RWPE2 (cell line): ENCODE results near the gene KDM4C.

Experiments used
- ATAC-seq: fragments of 200-7000 bp; cut with Tn5 transposase; 3 replicates; pipeline ENCODE4 v1.9.1; 2021; ENCODE audit warnings: low read depth
- DNase-seq: peaks from one replicate; pipeline ENCODE4 v3.0.0-alpha.2; 2020; ENCODE audit warnings: low spot score
- H3K27ac ChIP-seq: fragments of 450-650 bp; 2 replicates; pipeline ENCODE4 v1.5.1; 2017; ENCODE audit warnings: mild to moderate bottlenecking; ENCODE audit not compliant: poor library complexity, severe bottlenecking
- H3K27me3 ChIP-seq: fragments of 250-450 bp; sonication (Bioruptor Pico); 2 replicates; pipeline ENCODE4 v1.5.1; 2021; ENCODE audit warnings: mild to moderate bottlenecking, moderate library complexity; ENCODE audit not compliant: insufficient read depth, poor library complexity, severe bottlenecking
- H3K36me3 ChIP-seq: fragments of 250-450 bp; sonication (Bioruptor Pico); 2 replicates; pipeline ENCODE4 v1.5.1; 2020; ENCODE audit warnings: low read depth, mild to moderate bottlenecking, moderate library complexity
- H3K4me1 ChIP-seq: fragments of 250-450 bp; sonication (Bioruptor Pico); 2 replicates; pipeline ENCODE4 v1.5.1; 2021; ENCODE audit warnings: mild to moderate bottlenecking, moderate library complexity; ENCODE audit not compliant: insufficient read depth, poor library complexity, severe bottlenecking
- H3K4me3 ChIP-seq: fragments of 250-450 bp; sonication (Bioruptor Pico); 2 replicates; pipeline ENCODE4 v1.5.1; 2021; ENCODE audit warnings: mild to moderate bottlenecking, moderate library complexity; ENCODE audit not compliant: severe bottlenecking
- H3K9me3 ChIP-seq: fragments of 250-450 bp; sonication (Bioruptor Pico); 2 replicates; pipeline ENCODE4 v1.5.1; 2021; ENCODE audit warnings: mild to moderate bottlenecking, moderate library complexity; ENCODE audit not compliant: severe bottlenecking
- TF ChIP-seq, protein P1 (sequence below): fragments of 450-650 bp; IDR thresholded peaks from one replicate; pipeline ENCODE4 v1.5.1; 2017; ENCODE audit warnings: mild to moderate bottlenecking, moderate library complexity; ENCODE audit not compliant: poor library complexity, severe bottlenecking

The KDM4C gene

DNA sequence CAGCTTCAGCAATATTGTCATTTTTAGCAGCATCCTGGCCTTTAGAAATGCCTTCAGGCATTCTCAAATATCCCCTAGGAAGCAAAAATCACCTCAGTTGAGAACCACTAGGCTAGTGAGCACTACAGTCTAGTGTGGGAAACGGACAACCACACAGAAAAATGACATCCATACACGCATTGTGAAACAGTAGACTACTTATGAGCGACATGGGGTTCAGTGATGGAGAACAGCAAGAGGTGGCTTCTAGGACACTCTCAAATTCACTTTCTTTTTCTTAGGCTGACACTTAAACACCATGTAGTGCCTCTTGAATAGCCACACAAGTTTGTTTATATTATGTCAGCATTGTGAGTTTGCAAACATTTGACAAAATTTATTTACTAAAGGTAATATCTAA is 203.0 kb downstream of the KDM4C start:
- Histone ChIP-seq H3K27me3 (no peaks in the 10 kb centered on the region), H3K4me3 (no peak overlapping the region), H3K9me3 (no peaks in the 10 kb centered on the region), H3K4me1 (no peaks in the 10 kb centered on the region), H3K27ac (no peak overlapping the region), H3K36me3 (no peaks in the 10 kb centered on the region)
- ATAC-seq = no peak
- TF ChIP-seq, protein P1, sequence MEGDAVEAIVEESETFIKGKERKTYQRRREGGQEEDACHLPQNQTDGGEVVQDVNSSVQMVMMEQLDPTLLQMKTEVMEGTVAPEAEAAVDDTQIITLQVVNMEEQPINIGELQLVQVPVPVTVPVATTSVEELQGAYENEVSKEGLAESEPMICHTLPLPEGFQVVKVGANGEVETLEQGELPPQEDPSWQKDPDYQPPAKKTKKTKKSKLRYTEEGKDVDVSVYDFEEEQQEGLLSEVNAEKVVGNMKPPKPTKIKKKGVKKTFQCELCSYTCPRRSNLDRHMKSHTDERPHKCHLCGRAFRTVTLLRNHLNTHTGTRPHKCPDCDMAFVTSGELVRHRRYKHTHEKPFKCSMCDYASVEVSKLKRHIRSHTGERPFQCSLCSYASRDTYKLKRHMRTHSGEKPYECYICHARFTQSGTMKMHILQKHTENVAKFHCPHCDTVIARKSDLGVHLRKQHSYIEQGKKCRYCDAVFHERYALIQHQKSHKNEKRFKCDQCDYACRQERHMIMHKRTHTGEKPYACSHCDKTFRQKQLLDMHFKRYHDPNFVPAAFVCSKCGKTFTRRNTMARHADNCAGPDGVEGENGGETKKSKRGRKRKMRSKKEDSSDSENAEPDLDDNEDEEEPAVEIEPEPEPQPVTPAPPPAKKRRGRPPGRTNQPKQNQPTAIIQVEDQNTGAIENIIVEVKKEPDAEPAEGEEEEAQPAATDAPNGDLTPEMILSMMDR = no peak
- DNase-seq = no peak

DNA sequence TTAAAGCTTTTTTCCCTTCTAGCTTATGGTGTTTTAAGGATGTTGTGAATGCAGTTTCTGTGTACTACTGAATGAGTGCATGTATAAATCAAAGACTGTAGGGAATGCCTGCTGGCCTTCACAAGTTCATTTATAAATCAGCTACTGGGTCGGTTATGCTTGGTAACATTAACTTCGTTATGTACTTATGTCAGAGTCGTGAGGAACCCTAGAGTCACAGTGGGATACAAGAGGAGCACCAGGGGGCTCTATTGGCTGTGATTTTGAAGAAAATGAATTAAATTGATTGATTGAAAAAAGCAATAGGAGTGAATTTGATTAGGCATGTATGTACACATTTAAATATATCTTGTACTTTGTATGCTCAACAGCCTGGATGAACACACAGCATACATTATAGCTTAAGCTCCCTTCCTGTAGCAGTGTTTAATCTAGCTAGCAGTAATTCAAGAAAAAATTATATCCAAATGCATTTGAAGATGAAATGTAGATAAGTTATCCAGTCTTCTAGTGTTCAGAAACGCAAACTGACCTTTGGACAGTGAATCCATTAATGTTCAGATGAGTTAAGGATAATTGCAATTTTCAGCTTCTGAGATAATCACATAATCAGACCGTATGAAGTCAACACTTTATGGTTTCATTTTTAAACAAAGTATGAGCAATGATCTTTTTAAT is 204.2 kb downstream of the KDM4C start:
- no peak overlapping the region for H3K4me3 ChIP-seq
- no peaks in the 10 kb centered on the region for H3K4me1 ChIP-seq
- no peaks in the 10 kb centered on the region for H3K27me3 ChIP-seq
- no peaks in the 10 kb centered on the region for H3K36me3 ChIP-seq
- H3K27ac ChIP-seq = no peak overlapping the region
- ATAC-seq = no peak
- TF ChIP-seq, protein P1 = no peak
- H3K9me3 ChIP-seq = no peaks in the 10 kb centered on the region
- no peak for DNase-seq

DNA sequence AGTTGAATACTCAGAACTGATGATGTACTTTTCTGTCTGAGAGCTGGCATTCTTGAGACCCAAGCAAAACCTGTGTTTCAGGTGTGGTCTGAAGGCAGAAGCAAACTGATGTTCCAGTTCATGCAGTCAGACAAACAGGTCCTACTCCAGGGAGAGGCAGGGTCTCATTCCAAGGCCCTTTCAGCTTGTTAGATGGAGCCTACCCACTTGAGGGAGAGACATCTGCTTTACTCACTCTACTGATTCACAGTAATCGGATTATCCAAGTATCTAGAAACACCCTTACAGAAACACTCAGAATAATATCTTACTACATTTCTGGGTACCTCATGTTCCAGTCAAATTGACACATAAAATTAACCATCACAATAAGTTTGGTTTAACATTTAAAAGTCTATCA is 207.8 kb downstream of the KDM4C start:
- ATAC-seq (no peak), DNase-seq (no peak)
- Histone ChIP-seq H3K27me3 (no peaks in the 10 kb centered on the region), H3K36me3 (no peaks in the 10 kb centered on the region), H3K27ac (no peak overlapping the region), H3K4me1 (no peaks in the 10 kb centered on the region), H3K4me3 (no peak overlapping the region), H3K9me3 (no peaks in the 10 kb centered on the region)
- TF ChIP-seq, protein P1 = no peak

DNA sequence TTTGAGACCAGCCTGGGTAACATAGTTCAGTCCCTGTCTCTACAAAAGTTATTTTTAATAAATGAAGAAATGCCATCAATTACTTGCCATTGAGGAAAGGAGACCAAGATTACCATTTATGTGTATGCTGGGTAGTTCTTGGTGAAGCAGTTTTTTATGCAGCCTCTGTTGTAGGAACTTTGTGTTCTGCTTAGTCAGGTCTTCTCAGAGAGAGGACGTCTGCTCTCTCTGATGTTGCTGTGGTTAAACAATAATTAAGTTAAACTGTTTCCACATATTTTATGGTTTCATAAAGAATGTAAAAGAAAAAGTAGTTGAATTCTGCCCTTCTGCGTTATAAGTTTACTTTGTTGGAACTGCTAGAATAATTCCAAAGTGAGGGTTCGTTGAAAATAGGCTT is 210.5 kb downstream of the KDM4C start:
- Histone ChIP-seq H3K27ac (no peak overlapping the region), H3K36me3 (no peaks in the 10 kb centered on the region), H3K4me1 (no peaks in the 10 kb centered on the region), H3K27me3 (no peaks in the 10 kb centered on the region), H3K9me3 (no peaks in the 10 kb centered on the region), H3K4me3 (no peak overlapping the region)
- TF ChIP-seq, protein P1 = no peak
- ATAC-seq = no peak
- no peak for DNase-seq

DNA sequence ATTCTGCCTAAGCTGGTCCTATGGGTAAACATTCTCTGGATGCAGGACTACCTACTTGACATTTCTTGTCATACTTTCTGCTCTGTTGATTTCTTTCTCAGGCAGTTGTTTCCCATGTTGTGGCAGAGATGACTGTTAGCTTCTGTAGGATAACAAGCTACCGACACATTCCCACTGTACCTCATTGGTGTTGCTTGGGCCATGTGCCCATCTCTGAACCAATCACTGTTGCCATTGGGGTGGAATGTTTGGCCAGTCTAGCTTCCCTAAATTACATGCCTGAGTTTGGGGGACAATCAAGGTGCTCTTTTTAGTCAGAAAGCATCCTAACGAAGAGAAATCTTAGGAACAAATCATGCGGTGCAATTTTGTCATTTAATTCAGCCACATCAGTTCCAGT is 212.0 kb downstream of the KDM4C start:
- no peak for ATAC-seq
- H3K36me3 ChIP-seq = no peaks in the 10 kb centered on the region
- H3K4me3 ChIP-seq = no peak overlapping the region
- no peaks in the 10 kb centered on the region for H3K4me1 ChIP-seq
- no peak overlapping the region for H3K27ac ChIP-seq
- no peaks in the 10 kb centered on the region for H3K9me3 ChIP-seq
- DNase-seq = no peak
- no peaks in the 10 kb centered on the region for H3K27me3 ChIP-seq
- TF ChIP-seq, protein P1 = no peak
